Colon (tissue), 2 donors: ENCODE results near the gene TENM4.

Experiments
- FAIRE-seq: peaks from 2 replicates; lab custom pipeline; 2012; peaks lifted over from hg19 to GRCh38; lab: Jason Lieb, UNC
- donor health status: control.
- donor health status: control.

Gene TENM4

DNA sequence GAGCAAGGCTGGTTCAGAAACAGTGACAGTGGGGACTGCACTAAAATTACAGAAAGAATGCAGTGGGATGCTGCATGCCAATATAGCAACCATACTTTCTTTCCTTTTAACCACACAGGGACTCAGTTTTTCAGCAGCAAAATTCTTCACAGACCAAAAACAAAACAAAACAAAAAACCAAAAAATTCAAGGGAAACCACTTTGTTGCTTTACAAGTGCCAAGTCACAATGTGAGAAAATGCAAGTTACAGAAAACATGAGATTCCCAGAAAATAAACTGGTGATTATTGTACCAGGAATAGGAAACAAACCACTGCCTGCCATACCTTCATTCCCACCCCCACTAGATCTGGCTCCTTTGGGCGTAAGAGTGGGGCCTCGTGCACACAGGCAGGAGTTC, 52.6 kb downstream of the TENM4 start:
- FAIRE-seq = no peak

DNA sequence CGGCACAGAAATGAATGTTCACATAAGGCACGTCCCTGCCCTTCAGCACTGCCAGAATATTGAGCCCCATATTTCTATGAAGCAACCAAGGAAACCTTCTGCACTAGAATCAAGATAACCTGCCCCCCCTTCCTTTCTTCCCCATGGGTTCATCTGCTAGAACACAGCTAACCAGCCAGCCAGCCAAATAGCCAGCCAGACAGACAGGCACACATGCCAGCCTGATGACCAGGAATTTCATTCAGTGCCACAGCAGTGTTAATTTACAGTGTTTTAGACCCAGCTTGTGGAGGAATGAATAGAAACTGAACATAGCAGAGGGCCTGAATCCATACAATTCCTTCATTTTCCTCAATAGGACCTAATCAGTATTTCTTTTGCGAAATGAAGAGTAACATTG, 57.0 kb downstream of the TENM4 start:
- no peak for FAIRE-seq

DNA sequence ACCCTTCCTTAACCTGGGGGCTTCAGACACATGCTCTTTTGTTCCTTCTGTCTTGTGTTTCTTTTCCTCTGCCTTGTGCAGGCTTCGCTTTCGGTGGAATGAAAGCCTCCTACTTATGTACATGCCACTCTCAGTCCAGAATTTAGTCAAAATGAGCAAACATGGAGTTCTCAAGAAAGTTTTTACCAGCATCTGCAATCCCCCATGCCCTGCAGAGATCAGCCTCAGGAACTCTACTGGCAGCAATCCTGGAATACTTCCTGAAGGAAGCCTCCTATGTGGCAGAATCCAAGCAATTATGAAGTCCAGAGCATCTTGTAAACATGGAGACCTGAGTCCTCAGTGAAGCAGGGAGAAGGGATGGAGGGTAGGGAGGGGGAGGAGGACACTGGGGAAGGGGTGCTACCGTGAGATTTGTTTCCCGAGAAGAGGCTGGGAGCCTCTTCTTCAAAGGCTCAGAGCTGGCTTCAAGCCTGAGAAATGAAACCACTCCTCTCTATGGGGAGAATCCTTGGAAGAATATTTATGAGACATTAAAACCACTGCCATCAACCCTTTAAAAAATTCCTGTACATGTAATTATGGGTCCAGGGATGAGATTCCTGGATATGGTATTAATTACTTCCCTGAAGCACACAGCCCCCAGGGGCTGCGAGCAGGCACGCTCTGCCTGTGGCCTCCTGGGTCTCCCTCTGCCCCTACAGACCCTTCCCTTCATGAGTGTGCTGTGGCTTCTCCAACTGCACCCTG, 58.4 kb downstream of the TENM4 start:
- no peak for FAIRE-seq

DNA sequence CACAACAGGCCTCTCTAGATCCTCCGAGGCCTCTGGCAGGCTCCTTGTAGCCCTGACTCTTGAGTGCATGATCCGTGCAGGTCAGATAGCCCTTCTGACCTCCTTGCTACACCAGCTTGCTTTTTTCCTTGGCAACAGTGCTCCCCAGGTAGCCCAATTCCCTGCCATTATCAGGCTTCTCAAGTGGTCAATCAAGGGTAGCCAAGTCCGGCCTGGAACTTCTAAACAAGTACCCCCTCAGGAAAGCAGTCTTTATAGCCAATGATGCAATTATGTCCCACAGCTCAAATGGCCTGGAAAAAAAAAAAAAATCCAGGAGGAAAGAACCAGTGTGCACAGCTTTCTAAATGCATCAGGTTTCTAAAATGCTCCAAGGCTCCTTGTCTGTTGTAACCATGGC, 59.8 kb downstream of the TENM4 start:
- no peak for FAIRE-seq

DNA sequence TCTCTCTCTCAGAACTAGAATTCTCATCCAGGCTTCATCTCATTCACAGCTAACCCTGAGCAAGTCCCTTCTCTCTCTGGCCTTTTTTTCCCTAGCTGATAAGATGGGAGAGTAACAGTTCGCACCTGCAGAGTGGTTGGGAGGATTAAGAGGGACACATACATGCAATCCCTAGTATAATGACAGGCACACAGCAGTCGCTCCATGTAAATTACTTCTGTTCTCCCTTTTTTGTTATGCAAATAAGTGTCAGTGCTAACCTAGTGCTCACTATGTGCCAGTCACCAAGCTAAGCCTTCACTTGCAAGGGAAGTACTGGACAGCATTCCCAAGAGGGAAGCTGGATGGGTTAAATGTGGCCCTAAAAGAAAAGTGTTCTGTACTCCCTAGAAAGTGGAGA, 63.4 kb downstream of the TENM4 start:
- FAIRE-seq = no peak

DNA sequence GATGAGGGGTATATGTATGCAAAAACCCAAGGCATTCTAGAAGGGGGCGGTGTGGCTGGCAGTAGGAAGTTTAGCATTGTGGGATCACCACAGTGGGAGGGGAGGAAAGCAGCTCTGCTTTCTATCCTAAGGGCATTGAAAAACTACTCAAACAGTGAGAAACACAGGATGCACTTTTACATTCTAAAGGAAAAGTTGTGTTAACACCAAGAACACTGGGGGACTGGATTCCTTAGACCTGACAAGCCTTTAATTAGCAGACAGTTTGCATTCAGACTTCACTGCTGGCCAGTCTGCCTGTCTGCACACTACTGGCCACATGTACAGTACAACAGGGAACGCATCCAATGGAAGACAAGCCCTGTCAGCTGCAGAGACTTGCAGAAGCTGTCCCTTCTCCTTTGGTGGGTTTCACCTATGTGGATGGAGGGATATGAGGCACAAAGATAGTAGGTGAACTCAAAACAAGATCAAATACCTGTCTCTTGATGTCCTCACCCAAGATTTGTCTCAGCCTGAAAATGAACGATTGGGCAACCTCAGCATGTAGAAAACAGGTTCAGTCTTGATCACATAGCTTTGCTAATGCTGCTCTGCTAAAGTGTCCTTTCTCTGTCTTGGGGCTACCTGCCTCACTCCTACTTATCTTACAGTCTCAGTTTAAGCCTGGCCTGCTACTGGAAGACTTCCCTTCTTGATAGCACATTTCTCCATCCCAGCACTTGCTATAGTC, 64.8 kb downstream of the TENM4 start:
- FAIRE-seq = no peak

DNA sequence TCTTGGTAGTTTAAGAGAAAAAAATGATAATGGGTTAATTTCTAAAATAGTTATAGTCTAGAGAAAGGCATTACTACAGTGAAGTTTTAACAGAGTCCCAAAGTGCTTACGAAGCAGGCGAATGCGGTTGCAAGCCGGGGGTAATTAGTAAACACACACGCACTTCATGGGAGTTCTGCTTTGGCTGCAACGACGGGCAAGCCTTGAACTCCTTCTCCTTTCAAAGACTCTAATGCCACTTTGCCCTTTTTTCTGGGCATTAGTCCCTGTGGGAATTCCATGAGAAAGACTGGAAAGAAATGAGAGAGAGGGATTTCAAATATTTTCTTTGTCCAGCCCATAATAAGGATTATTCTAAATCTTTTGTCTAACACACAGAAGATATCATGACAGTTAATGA, 66.1 kb downstream of the TENM4 start:
- FAIRE-seq = no peak

DNA sequence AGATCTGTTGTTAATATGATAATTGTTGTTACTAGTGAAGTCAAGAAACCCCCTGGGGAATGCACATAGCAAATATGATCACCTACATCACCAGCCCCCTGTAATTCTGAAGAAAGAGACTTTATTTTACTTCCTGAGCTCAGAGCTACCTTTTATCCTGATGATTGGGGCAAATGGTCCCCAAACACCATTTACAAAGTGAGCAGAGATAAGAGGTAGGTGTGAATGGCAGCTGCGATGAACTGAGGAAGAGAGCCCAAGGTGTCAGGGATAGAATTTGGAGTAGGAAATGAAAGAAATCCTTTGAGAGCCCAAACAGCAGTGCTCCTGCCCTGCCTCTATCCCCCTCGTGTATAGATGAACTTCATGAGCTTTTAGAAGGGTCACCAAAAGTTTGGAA, 69.1 kb downstream of the TENM4 start:
- no peak for FAIRE-seq

DNA sequence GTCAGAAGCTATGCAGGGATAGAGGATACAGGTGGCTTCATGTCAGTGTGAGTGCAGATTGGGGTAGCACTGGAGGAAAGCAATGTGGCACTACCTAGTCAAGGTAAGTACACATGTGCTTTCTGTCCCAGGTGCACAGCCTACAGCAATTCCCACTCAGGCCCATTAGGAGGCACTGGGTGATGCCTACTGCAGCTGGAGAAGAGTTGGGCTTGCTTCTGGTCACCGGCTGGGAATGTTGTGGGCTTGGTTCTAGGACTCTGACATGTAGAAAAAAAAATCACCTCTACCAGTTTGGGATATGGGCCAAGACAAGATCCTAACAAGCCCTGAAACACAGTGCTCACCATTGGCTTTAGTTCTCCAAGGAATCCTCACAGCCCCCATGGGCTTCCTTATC, 69.7 kb downstream of the TENM4 start:
- no peak for FAIRE-seq

DNA sequence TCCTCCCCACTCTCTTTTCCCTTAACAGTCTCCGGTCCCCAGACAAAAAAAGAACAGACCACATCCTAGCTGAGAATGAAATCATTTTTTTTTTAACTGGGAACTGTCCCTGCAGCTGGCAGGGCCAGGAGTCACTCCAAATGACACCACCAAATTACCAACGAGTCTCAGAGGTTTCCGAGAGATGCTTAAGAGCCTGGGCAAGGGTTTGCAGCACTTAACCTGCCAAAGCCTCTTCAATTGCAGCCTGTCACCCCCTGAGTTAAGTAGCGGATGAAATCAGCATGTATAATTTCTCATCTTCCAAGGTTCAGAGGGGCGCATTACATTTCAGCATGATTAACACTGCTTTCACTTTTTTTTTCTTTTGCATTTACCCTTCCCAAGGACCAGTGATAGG, 71.8 kb downstream of the TENM4 start:
- no peak for FAIRE-seq

DNA sequence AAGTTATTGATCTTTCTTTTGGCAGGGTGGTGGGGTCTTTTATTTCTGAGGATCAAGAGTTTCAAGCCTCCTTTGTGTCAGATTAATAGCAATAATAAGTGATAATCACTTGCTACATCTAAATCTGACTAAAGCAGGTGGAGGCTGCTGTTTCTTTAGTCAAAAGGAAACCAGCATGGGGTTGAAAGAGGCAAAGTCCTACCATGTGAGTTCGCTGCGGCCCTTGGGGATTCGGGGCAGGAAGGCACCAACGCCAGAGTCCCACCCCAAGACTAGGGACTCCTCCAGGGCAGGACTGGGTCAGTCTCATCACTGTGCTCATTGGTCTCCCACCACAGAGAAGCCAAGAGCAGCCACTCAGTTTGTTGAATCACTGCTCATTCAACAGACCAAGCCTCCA, 73.0 kb downstream of the TENM4 start:
- FAIRE-seq = no peak

DNA sequence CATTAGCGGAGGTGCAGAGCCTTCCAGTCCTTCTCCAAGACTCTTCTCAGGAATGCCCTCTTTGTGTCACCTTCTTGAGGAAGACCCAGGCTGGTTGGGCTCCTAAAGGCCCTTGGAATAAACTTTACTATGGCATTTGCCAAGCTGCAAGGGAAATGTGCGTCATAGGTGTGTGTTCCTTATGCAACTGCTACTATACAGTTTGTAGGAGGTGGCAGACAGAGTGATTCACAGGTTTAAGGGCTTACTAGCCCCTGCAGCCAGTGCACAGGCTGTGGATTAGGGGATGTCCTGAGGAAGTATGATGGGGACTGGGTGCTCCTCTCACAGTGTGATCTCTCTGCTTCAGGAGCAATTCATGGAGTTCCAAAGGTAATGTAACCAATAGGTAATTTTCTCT, 74.6 kb downstream of the TENM4 start:
- FAIRE-seq = no peak

DNA sequence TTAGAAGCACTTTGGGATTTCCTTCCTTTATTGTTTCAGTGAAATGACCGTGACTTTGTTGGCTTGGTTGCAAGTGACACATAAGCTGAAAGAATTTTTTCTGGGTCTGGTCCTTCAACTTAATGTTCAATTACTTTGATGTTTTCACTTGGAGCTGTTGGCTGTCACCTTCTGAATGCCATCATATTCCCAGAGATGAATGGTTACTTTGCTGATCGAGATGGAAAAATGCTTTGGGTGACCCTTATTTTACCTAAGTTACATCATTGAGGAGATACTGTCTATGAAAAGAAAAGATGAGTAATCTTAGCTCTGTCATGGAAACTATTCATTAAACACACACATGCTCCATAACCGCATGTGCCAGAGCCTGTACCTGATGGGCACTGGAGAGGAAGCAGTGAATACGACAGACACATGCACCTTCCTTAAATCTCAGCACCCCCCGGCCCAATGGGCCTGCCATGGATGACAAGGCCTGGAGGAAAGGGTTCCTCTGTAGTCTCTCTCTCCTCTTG, 76.9 kb downstream of the TENM4 start:
- no peak for FAIRE-seq

DNA sequence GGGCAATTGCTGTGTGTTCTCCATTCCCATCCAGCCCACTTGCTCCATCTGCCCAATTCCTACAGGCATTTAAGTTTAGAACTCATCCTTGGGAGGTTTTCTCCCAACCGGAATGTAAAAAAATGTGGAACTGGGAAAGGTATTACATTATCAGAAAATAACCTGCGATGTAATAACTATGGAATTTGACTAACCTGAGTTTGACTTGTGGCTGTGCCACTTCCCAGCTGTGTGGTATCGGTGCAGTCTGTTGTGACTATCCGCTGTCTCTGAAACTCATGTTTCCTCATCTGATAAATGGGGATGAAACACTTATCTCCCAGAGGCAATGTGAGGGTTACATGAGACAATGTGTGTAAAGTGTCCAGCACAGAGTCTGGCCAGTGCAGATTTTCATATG, 77.6 kb downstream of the TENM4 start:
- FAIRE-seq = no peak

DNA sequence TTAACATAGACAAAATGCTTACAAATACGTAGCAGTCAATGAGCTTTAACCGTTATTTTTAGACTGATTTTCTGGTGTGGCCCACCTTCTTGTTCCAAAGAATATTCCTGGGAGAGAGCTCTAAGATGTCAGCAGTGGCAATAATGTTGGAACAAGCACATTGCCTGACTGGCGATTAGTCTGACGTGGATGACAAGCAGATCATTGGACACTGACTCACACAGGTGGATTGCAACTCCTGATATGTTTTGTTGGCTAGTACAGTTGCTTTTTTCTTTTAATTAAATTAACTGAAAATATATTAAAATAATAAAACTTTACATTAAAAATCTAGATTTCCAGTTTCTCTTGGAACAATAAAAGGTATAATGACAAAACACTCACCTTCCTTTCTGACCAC, 78.0 kb downstream of the TENM4 start:
- no peak for FAIRE-seq

DNA sequence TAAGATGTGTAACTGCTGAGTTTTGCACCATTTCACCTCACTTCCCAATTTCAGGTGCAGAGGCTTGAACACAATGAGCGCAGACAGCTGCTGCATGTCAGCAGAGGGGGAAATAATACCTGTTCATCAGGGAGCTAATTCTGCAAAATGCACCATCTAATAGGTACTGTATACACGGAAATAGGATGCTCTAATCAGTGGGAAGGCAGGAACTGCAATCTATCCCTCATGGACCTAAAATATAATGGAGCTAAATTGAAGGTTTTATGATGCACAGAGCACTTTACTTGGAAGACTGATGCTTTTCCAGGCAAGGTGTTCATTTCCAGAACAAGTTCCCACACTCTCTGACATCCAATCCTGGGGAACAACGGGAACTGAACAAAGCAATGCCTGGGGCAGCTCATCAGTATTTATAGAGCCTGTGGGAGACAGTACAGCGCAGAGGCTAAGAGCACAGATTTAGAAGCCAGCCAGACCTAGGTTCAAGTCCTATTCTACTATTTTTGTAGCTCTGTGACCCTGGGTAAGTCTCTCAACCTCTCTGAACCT, 78.5 kb downstream of the TENM4 start:
- FAIRE-seq = no peak

DNA sequence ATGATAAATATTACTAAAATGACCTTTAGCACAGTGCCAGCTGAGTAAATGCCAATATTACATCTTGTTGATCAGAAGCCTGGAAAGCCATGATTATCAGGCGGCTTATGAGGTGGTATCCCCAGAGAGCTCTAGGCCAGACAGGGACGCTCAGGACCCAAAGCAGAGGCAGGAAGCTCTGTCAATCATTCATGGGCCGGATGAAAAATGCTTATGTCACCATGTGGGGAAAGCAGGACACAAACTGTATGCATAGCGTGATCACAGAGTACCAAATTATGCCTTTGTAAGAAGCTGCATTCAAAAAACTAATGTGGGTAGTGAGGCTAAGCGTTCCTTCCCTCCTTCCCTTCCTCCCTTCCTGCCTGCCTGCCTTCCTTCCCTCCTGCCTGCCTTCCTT, 82.6 kb downstream of the TENM4 start:
- no peak for FAIRE-seq

DNA sequence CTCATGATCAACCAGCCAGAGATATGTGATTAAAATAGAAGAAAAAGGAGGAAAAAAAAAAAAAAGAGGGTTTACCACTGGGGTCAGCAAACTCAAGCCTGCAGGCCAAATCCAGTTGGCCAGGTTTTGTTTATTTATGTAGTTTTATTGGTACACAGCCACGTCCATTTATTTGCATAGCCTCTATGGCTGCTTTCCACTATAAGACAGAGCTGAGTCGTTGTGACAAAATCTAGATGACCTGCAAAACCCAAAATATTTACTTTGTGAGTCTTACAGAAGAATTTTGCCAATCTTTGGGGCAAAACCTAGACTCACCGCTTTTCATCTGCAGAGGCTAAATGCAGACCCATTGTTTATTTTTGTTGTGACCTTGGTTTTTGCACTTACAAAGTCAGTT, 87.1 kb downstream of the TENM4 start:
- FAIRE-seq = no peak

DNA sequence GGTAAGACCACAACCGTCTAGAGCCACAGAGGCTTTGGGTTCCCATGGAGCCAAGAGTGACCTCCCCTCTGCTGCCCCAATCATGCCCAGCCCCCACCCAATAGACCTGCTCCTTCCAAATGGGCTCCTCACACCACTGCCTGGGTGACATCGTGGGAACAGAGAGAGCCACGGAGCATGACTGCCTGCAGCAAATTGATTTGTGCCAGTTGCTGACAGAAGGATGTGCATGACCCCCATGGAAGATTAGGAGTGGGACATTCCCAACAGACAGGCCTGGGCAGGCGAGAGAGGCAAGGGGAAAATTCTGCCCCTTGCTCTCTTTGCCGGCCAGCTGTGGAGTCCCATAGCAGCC, 88.5 kb downstream of the TENM4 start:
- FAIRE-seq = no peak

DNA sequence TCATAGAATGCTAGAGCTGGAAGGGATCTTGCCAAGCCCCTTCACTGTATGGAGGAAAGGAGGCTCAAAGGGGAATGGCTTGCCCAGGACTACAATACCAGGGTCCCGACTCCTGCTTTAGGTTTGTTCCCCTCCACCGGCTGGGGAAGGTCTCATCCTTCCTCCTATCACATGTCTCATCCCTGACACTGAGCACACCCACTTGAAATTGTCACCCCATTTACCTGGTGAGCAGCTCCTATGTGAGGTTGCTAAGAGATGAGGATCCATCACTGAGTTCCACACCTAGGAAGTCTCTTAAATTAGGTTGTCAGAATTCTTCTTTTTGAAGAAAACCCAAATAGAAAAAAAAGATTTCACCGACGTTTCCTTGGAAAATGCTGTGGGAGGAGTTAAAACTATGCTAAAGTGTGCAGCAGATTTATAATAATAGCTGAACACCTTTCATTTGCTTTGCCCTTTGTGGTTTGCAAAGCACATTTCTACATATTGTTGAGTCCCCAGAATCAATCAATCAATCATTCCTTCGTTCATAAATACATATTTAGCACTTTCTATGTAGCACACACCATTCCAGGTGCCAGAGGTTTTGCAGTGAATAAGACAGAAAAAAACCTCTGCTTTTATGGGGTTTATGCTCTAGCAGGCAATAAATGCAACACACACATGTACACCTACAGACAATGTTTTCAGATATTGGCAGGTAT, 91.7 kb downstream of the TENM4 start:
- FAIRE-seq = no peak

DNA sequence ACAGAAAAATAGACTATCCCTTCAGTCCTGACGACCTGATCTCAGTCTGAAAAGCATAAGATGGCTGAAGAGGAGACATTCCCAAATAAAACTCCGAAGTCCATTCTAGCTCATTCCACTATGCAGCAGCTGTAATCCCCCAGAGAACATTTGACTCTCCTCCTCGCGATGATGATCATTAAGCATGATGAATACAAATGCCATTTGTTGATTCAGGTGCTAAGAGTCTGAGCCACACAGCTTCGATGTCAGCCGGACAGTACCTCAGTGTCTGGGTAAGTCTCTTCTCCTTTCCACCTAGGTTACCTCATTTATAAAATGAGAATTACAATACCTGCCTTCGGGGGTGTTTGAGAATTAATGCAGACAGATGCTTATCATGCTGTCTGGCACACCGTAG, 94.8 kb downstream of the TENM4 start:
- no peak for FAIRE-seq

DNA sequence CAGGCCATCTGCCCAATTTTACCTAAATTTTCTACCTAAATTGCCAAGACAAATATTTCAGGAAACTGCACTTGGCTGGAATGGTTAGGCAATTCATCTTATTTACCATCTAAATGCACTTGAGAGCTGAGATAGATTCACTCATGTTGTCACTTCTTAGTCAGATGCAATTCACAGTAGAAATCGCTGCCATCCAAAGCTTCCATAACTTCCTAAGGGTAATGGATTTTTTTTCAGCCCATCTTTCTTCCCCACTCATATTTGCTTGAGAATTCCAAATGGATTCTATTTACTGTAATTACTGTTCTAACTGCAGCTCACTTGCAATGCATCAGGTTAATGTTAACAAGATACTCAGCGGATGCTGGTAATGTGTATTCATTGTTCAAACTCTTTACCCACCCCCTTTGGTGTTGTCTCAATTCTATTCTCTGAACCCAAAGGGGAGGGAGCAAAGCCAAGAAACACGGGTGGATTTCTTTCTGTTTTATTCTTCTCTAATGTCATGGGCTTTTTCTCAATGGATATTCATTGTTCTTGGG, 96.0 kb downstream of the TENM4 start:
- no peak for FAIRE-seq

DNA sequence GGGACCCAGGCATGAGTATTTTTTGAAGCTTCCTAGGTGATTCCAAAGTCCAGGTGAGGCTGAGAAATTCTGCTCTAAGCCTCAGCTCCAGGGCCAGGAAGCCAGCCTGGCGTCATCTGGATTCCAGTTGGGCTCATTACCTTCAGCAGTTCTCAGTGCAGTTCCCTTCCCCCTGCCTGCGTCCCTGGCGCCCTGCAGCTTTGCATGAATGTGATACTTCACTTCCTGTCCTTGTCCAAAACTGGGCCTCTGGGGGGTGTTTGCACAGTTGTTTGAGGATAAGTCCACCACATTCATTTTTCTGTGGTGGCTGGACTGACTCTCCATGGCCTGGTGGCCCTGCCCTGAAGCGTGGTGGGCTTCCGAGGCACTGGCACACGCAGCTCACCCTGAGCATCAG, 98.1 kb downstream of the TENM4 start:
- no peak for FAIRE-seq
